Activated CD4-positive, alpha-beta memory T cell treated with anti-CD3 and anti-CD28 coated beads for 36 hours (primary cell): ENCODE measurements around the gene FADS1. TPM values are rescaled to one million over a fixed set of nuclear protein-coding genes. Genes with fewer than 3 reads are reported as not detected.

ENCODE experiments used
- CTCF ChIA-PET: fragments of 350-600 bp; sonication (Branson Sonifier 250); formaldehyde crosslinking; loops from one replicate; lab custom pipeline; 2021; ENCODE audit warnings: antibody characterized with exemption, inconsistent platforms; lab: Charles Lee
- POLR2A ChIA-PET: fragments of 350-600 bp; sonication (Branson Sonifier 250); formaldehyde crosslinking; loops from one replicate; lab custom pipeline; 2021; ENCODE audit warnings: antibody characterized with exemption; lab: Charles Lee
- DNase-seq: peaks from one replicate; pipeline ENCODE4 v3.0.0-alpha.2; 2020
- H3K27ac Mint-ChIP-seq: one replicate; pipeline ENCODE4 v1.8.0; 2021; ENCODE audit warnings: mixed read lengths
- H3K27me3 Mint-ChIP-seq: one replicate; pipeline ENCODE4 v1.8.0; 2021; ENCODE audit warnings: mixed read lengths
- H3K36me3 Mint-ChIP-seq: one replicate; pipeline ENCODE4 v1.8.0; 2021; ENCODE audit warnings: mixed read lengths
- H3K4me1 Mint-ChIP-seq: one replicate; pipeline ENCODE4 v1.8.0; 2021; ENCODE audit warnings: low read depth, mixed read lengths
- H3K4me3 Mint-ChIP-seq: one replicate; pipeline ENCODE4 v1.8.0; 2021; ENCODE audit warnings: mild to moderate bottlenecking, mixed read lengths
- H3K9me3 Mint-ChIP-seq: one replicate; pipeline ENCODE4 v1.8.0; 2021; ENCODE audit warnings: mixed read lengths
- intact Hi-C: fragments of 100-400 bp; cut with micrococcal nuclease; formaldehyde crosslinking; loops from one replicate; pipeline ENCODE4 v1.15.1; 2023
- total RNA-seq, 2 experiments: library from RNA; stranded (reverse); gene quantifications; one replicate each; pipeline ENCODE4 v1.2.3, GENCODE V29; 2021

The FADS1 gene
- total RNA-seq, 2 experiments from 2014 or later, result 24.9 to 26.5 TPM

- DNase-seq, result no peak
- intact Hi-C loops, result no loop called here
- ChIA-PET POLR2A (no interaction called here), CTCF (interaction anchor here (1.0 to 1.1 kb wide), 2 partner anchors 15 to 68 kb away, joined by 4 read pairs; no protein-coding TSS in a partner anchor)
- peak overlapping the region; percentile 20 for H3K4me3 Mint-ChIP-seq
- H3K27ac Mint-ChIP-seq, result no peak overlapping the region
- peaks cover 2% of the 10 kb centered on the region for H3K36me3 Mint-ChIP-seq
- H3K4me1 Mint-ChIP-seq, result peaks cover 25% of the 10 kb centered on the region
- H3K9me3 Mint-ChIP-seq, result no peaks in the 10 kb centered on the region
- peaks cover 12% of the 10 kb centered on the region for H3K27me3 Mint-ChIP-seq
Observed at GRCh38 chr11:61830237-61831105, 13.7 kb upstream of the FADS1 start.

DNA sequence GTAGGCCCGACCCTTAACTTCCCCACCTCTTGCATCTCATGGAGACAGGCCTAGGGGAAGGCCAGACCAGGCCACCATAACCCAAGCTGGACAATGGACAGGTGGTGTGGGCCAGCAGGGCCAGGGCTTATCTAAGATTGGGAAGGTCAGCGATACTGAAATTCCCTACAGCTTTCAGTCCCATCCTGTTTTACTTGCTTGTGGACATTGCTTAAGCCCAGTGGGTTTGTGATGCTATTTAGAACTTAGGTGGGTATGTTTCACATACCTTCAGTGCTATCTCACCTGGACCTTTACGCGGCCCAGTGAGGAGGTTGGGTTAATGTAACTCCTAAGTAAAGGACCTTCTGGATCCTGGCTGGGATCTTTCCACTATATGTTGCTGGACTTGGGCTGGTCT is 13.0 kb upstream of the FADS1 start:
- CTCF ChIA-PET, result interaction anchor here (1.4 to 3.0 kb wide), 4 partner anchors 13 to 252 kb away, joined by 3 to 20 read pairs (median 4); partner anchors contain the start of gene FADS1
- H3K36me3 Mint-ChIP-seq, result peaks cover 2% of the 10 kb centered on the region
- no peak for DNase-seq
- POLR2A ChIA-PET, result interaction anchor here (1.3 kb wide), 1 partner anchor 15 kb away, joined by 3 read pairs; no protein-coding TSS in a partner anchor
- peaks cover 14% of the 10 kb centered on the region for H3K27me3 Mint-ChIP-seq
- intact Hi-C loops, result loop anchor here (5.0 kb wide), 1 partner anchor 38 kb away; the partner anchor contains the start of genes FEN1 and TMEM258
- H3K4me3 Mint-ChIP-seq, result peak overlapping the region; percentile 85
- H3K4me1 Mint-ChIP-seq, result peaks cover 21% of the 10 kb centered on the region
- no peaks in the 10 kb centered on the region for H3K9me3 Mint-ChIP-seq
- no peak overlapping the region for H3K27ac Mint-ChIP-seq

DNA sequence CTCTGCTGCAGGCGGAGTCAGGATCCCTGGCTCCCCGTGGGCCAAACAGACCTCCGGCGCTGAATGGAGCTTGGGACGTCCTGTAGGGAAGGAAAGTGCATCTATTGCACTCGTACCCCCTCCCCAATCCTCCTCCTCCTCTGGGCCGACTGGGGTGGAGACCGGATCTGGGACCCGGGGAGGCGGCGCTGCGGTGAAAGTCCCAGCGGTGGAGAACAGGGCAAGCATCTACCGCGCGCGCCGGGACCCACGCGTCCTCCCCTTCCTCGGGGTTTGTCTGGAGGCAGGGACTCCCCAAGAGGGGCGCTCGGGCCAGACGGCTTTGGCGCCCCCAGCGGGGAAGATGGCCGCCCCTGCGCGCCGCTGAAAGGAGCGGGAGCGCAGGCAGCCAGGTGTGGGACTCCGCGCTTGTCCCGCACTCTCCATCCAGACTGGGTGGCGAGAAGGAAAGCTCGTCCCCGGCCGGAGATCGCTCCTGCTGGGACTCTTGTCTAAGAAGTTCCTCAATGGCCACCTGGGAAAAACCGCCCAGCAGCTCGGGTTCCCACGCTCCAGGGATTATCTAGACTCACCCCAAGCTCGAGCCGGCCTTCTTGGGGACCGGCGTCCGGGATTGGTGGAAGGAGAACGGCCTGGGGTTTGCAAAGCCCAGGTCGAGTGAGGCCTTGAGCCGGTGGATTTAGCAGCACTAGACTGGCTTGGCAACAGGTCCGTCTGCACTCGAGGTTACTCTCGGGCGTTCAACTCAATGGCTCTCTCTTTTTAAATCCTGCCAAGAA is 12.0 kb upstream of the FADS1 start:
- ChIA-PET CTCF (interaction anchor here (0.7 to 3.0 kb wide), 11 partner anchors 12 to 253 kb away, joined by 3 to 20 read pairs (median 3); partner anchors contain the start of gene FADS1), POLR2A (interaction anchor here (0.7 to 2.1 kb wide), 5 partner anchors 12 to 37 kb away, joined by 3 to 8 read pairs (median 3); partner anchors contain the start of genes FADS1, FEN1 and TMEM258)
- Mint-ChIP-seq H3K36me3 (peaks cover 2% of the 10 kb centered on the region), H3K27me3 (peaks cover 15% of the 10 kb centered on the region), H3K4me3 (peak overlapping the region; percentile 85), H3K9me3 (no peaks in the 10 kb centered on the region), H3K27ac (peak overlapping the region; percentile 43), H3K4me1 (peaks cover 13% of the 10 kb centered on the region)
- peak; percentile 51 for DNase-seq
- intact Hi-C loops, result loop anchor here (1.0 to 5.0 kb wide), 2 partner anchors 13 to 37 kb away; partner anchors contain the start of genes FEN1 and TMEM258

GRCh38 chr11:61828379-61828628 is 11.5 kb upstream of the FADS1 start:
- Mint-ChIP-seq H3K36me3 (peaks cover 2% of the 10 kb centered on the region), H3K27me3 (peaks cover 15% of the 10 kb centered on the region), H3K4me1 (peaks cover 8% of the 10 kb centered on the region), H3K4me3 (peak overlapping the region; percentile 85), H3K9me3 (no peaks in the 10 kb centered on the region), H3K27ac (peak overlapping the region; percentile 52)
- POLR2A ChIA-PET, result interaction anchor here (1.0 to 2.1 kb wide), 3 partner anchors 11 to 36 kb away, joined by 4 to 8 read pairs (median 4); partner anchors contain the start of genes FADS1, FEN1 and TMEM258
- no peak for DNase-seq
- CTCF ChIA-PET, result interaction anchor here (1.0 to 3.0 kb wide), 7 partner anchors 12 to 184 kb away, joined by 3 to 20 read pairs (median 4); partner anchors contain the start of gene FADS1
- intact Hi-C loops, result loop anchor here (1.0 to 5.0 kb wide), 2 partner anchors 12 to 36 kb away; partner anchors contain the start of genes FEN1 and TMEM258

DNA sequence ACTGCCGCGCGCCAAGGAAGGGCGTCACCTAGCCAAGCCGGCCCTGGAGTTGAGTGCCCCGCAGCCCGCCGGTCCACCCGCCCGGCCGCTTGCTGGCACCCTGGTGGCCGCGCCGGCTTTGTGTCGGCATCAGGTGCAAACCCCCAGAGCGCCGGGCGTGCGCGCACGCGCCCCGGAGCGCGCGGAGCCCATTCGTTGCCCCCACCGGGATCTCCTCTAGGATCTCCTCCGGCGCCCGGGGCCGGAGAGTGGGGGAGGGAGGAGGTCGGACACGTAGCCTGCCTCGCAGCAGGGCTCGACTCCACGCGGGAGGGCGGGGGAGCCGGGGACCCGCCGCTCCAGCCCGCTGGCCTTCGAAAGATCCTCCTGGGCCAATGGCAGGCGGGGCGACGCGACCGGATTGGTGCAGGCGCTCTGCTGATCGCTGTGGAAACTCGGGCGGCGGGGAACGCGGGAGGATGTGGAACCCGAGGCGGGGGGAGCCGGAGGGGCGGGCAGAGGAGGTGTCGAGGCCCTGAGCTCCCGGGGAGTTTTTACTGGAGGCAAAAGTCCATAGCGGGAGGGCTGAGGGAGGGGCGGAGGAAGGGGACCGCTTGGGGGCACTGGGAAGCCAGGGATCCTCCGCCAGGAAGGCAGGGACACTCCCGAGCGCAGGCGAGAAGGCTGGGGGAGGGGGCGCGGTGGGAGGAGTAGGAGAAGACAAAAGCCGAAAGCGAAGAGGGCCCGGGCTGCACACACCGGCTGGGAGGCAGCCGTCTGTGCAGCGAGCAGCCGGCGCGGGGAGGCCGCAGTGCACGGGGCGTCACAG is 11.0 kb upstream of the FADS1 start, which contains the start of gene FADS2:
Gene FADS2 (plus strand): TSS at position 730 of the 808 bp plus-strand sequence. CDS start 91 bp downstream, outside the sequence.
- intact Hi-C loops, result loop anchor here (1.0 to 5.0 kb wide), 2 partner anchors 11 to 35 kb away; partner anchors contain the start of genes FEN1 and TMEM258
- Mint-ChIP-seq H3K4me3 (peak within 1 kb of the TSS; percentile 85), H3K27me3 (peaks cover 15% of the 10 kb centered on the region), H3K36me3 (peaks cover 2% of the 10 kb centered on the region), H3K4me1 (peaks cover 8% of the 10 kb centered on the region), H3K9me3 (no peaks in the 10 kb centered on the region), H3K27ac (peak within 1 kb of the TSS; percentile 52)
- ChIA-PET POLR2A (interaction anchor here (0.9 to 2.1 kb wide), 3 partner anchors 11 to 35 kb away, joined by 4 to 8 read pairs (median 4); partner anchors contain the start of genes FADS1, FEN1 and TMEM258), CTCF (interaction anchor here (1.0 to 3.0 kb wide), 6 partner anchors 11 to 184 kb away, joined by 3 to 20 read pairs (median 4); partner anchors contain the start of gene FADS1)
- peak; percentile 89 for DNase-seq

GRCh38 chr11:61826930-61827570 is 10.2 kb upstream of the FADS1 start:
- H3K9me3 Mint-ChIP-seq, result no peaks in the 10 kb centered on the region
- peaks cover 2% of the 10 kb centered on the region for H3K36me3 Mint-ChIP-seq
- DNase-seq, result no peak
- peak overlapping the region; percentile 85 for H3K4me3 Mint-ChIP-seq
- CTCF ChIA-PET, result interaction anchor here (3.0 kb wide), 1 partner anchor 11 kb away, joined by 20 read pairs; the partner anchor contains the start of gene FADS1
- POLR2A ChIA-PET, result interaction anchor here (0.9 kb wide), 1 partner anchor 11 kb away, joined by 4 read pairs; the partner anchor contains the start of gene FADS1
- peaks cover 15% of the 10 kb centered on the region for H3K27me3 Mint-ChIP-seq
- peaks cover 8% of the 10 kb centered on the region for H3K4me1 Mint-ChIP-seq
- intact Hi-C loops, result loop anchor here (5.0 kb wide), 1 partner anchor 35 kb away; the partner anchor contains the start of genes FEN1 and TMEM258
- no peak overlapping the region for H3K27ac Mint-ChIP-seq

- no peak overlapping the region for H3K27ac Mint-ChIP-seq
- no peak overlapping the region for H3K4me3 Mint-ChIP-seq
- H3K36me3 Mint-ChIP-seq, result peaks cover 3% of the 10 kb centered on the region
- DNase-seq, result no peak
- H3K27me3 Mint-ChIP-seq, result peaks cover 7% of the 10 kb centered on the region
- ChIA-PET POLR2A (no interaction called here), CTCF (interaction anchor here (2.1 kb wide), 1 partner anchor 23 kb away, joined by 7 read pairs; no protein-coding TSS in a partner anchor)
- intact Hi-C loops, result no loop called here
- no peaks in the 10 kb centered on the region for H3K9me3 Mint-ChIP-seq
- H3K4me1 Mint-ChIP-seq, result peaks cover 7% of the 10 kb centered on the region
Observed at GRCh38 chr11:61820174-61820573, 3.4 kb upstream of the FADS1 start.

DNA sequence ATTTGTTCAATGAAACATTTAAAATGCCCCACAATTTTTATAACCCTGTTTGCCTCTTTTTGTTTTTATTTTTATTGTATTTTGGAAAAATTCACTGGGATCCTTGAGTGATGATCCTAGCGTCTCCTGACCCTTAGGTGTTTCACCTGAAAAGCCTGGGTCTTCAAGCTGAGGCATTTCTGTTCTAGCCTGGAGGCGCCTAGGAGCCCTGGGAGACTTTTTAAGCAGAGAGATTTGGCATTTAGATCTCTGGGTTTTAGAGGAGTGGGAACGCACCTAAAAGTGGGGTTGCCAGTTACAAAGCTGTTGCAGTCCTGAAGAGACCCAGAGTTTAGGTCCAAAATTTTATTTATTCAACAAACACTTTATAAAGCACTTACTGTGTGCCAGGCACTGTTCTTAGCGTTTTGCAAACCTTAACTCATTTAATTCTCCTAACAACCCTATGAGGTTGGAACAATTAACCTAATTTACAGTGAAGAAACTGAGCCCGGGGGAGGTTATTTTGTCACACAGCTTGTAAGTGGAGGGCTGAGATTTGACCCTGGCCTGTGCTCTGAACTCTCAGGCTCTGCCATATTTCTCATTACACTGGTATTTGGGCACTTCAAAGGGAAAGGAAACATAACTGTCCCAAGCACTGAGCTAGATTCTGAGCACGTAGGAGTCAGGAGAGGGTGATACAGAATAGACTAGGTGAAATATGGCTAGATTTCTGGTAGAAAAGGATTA is 834 bp upstream of the FADS1 start:
- no peak for DNase-seq
- Mint-ChIP-seq H3K27me3 (peaks cover 12% of the 10 kb centered on the region), H3K27ac (no peak overlapping the region), H3K9me3 (no peaks in the 10 kb centered on the region), H3K36me3 (peaks cover 17% of the 10 kb centered on the region), H3K4me3 (peak overlapping the region; percentile 83), H3K4me1 (peaks cover 10% of the 10 kb centered on the region)
- intact Hi-C loops, result loop anchor here (5.0 kb wide), 1 partner anchor 150 kb away; the partner anchor contains the start of gene FTH1
- ChIA-PET CTCF (interaction anchor here (0.7 to 9.1 kb wide), 7 partner anchors 11 to 264 kb away, joined by 3 to 82 read pairs (median 4); partner anchors contain the start of genes FADS2, FEN1 and TMEM258), POLR2A (interaction anchor here (0.8 to 1.4 kb wide), 5 partner anchors 11 to 26 kb away, joined by 3 to 5 read pairs (median 4); no protein-coding TSS in a partner anchor)
